SK-N-SH (cell line): Measurements from ENCODE around the gene SZT2. TPM values are rescaled to one million over a fixed set of nuclear protein-coding genes. Genes with fewer than 3 reads are reported as not detected.

Source experiments
- CTCF ChIA-PET: fragments of 300-600, 350-600 bp; formaldehyde crosslinking; extraction: SDS; loops from one replicate; lab custom pipeline; 2021; lab: Yijun Ruan, JAX
- POLR2A ChIA-PET: fragments of 350-600 bp; sonication (Branson Sonifier 250); formaldehyde crosslinking; extraction: SDS; loops from one replicate; lab custom pipeline; 2020; ENCODE audit warnings: antibody characterized with exemption, inconsistent platforms; lab: Yijun Ruan, JAX
- DNase-seq: peaks from one replicate; pipeline ENCODE4 v3.0.0; 2012
- H2AFZ ChIP-seq: fragments of 200-600 bp; sonication (generic); 2 replicates; pipeline ENCODE4 v1.8.1; 2016; ENCODE audit warnings: antibody characterized with exemption, mild to moderate bottlenecking, low read depth
- H3F3A ChIP-seq: fragments of 200-600 bp; sonication (generic); replicated peaks from 2 replicates; pipeline ENCODE3; 2016; ENCODE audit warnings: antibody characterized with exemption, mild to moderate bottlenecking; ENCODE audit not compliant: insufficient read depth
- H3K27ac ChIP-seq, 2 experiments: fragments of 200-500 bp in 1 of 2; fragments of 200-600 bp in 1 of 2; sonication (Bioruptor generic) in 1 of 2; sonication (generic), shearing (Covaris generic) in 1 of 2; 2 replicates each; pipeline versions ENCODE4 v1.5.1 to v1.6.1; 2014 to 2016; ENCODE audit warnings: low read depth in 2 of 2, inconsistent platforms in 1 of 2, low read length in 1 of 2, mild to moderate bottlenecking in 1 of 2, mixed read lengths in 1 of 2
- H3K27me3 ChIP-seq: fragments of 200-600 bp; sonication (generic), shearing (Covaris generic); 2 replicates; pipeline ENCODE4 v1.6.1; 2016; ENCODE audit warnings: mixed run types; ENCODE audit not compliant: insufficient read depth
- H3K36me3 ChIP-seq, 2 experiments: fragments of 200-500 bp in 1 of 2; fragments of 200-600 bp in 1 of 2; sonication (Bioruptor generic) in 1 of 2; sonication (generic) in 1 of 2; replicated peaks in 1 of 2; 2 replicates each; pipeline versions ENCODE3 to v1.5.1; 2014 to 2016; ENCODE audit warnings: low read length in 1 of 2, mild to moderate bottlenecking in 1 of 2; ENCODE audit not compliant: insufficient read depth in 2 of 2, control insufficient read depth in 1 of 2
- H3K4me1 ChIP-seq, 2 experiments: fragments of 200-500 bp in 1 of 2; fragments of 200-600 bp in 1 of 2; sonication (Bioruptor generic) in 1 of 2; sonication (generic), shearing (Covaris generic) in 1 of 2; 2 replicates each; pipeline versions ENCODE4 v1.5.1 to v1.6.1; 2014 to 2016; ENCODE audit warnings: low read depth in 1 of 2, low read length in 1 of 2, mixed run types in 1 of 2; ENCODE audit not compliant: insufficient read depth in 2 of 2, control insufficient read depth in 1 of 2
- H3K4me2 ChIP-seq: fragments of 200-600 bp; sonication (generic), shearing (Covaris generic); 2 replicates; pipeline ENCODE4 v1.6.1; 2017; ENCODE audit warnings: mixed run types
- H3K4me3 ChIP-seq, 2 experiments: fragments of 200-500 bp in 1 of 2; fragments of 200-600 bp in 1 of 2; sonication (Bioruptor generic) in 1 of 2; sonication (generic), shearing (Covaris generic) in 1 of 2; 2 replicates each; pipeline versions ENCODE4 v1.5.1 to v1.8.1; 2014 to 2016; ENCODE audit warnings: low read depth in 2 of 2, inconsistent platforms in 1 of 2, low read length in 1 of 2, mild to moderate bottlenecking in 1 of 2, mixed read lengths in 1 of 2, moderate library complexity in 1 of 2
- H3K79me2 ChIP-seq: fragments of 200-600 bp; sonication (generic); 2 replicates; pipeline ENCODE4 v1.8.1; 2017; ENCODE audit warnings: mild to moderate bottlenecking; ENCODE audit not compliant: insufficient read depth
- H3K9ac ChIP-seq: fragments of 200-600 bp; sonication (generic); 2 replicates; pipeline ENCODE4 v1.6.1; 2017; ENCODE audit warnings: mixed run types
- H3K9me2 ChIP-seq: fragments of 200-600 bp; sonication (generic); 2 replicates; pipeline ENCODE4 v1.6.1; 2017; ENCODE audit warnings: mixed run types
- H3K9me3 ChIP-seq: fragments of 200-600 bp; sonication (generic); 2 replicates; pipeline ENCODE4 v1.6.1; 2017; ENCODE audit warnings: mixed run types, mild to moderate bottlenecking, moderate library complexity
- H4K20me1 ChIP-seq: fragments of 200-600 bp; sonication (generic); 2 replicates; pipeline ENCODE4 v1.6.1; 2017; ENCODE audit warnings: mild to moderate bottlenecking, mixed run types; ENCODE audit not compliant: insufficient read depth
- CHD2 ChIP-seq: fragments of 150-350 bp; IDR thresholded peaks from 2 replicates; pipeline ENCODE4 v1.6.1; 2018; ENCODE audit warnings: low read length; ENCODE audit not compliant: partially characterized antibody
- ELF1 ChIP-seq: IDR thresholded peaks from 2 replicates; pipeline ENCODE4 v1.4.0; 2012
- EP300 ChIP-seq, 2 experiments: IDR thresholded peaks; 2 replicates each; pipeline versions ENCODE4 v1.4.0 to v1.6.1; 2012; ENCODE audit warnings: borderline replicate concordance in 1 of 2, low read depth in 1 of 2, low read length in 1 of 2
- FOXJ3 ChIP-seq: sonication (generic); formaldehyde crosslinking; IDR thresholded peaks from 2 replicates; pipeline ENCODE4 v1.5.1; 2020; ENCODE audit warnings: mild to moderate bottlenecking, missing genetic modification reagents
- FOXM1 ChIP-seq: IDR thresholded peaks from 2 replicates; pipeline ENCODE4 v1.4.0; 2012; ENCODE audit warnings: low read depth, mild to moderate bottlenecking
- GABPA ChIP-seq: IDR thresholded peaks from 2 replicates; pipeline ENCODE4 v1.4.0; 2012; ENCODE audit warnings: low read depth, mild to moderate bottlenecking
- GATA2 ChIP-seq: sonication (generic); formaldehyde crosslinking; IDR thresholded peaks from 2 replicates; pipeline ENCODE4 v1.5.0; 2020; ENCODE audit warnings: mild to moderate bottlenecking, missing genetic modification reagents
- JUND ChIP-seq: IDR thresholded peaks from 2 replicates; pipeline ENCODE4 v1.4.0; 2012
- MXI1 ChIP-seq: IDR thresholded peaks from 2 replicates; pipeline ENCODE4 v1.6.1; 2012; ENCODE audit warnings: mild to moderate bottlenecking, low read depth, low read length, improper control_type of control experiment
- NRF1 ChIP-seq: IDR thresholded peaks from 2 replicates; pipeline ENCODE4 v1.6.1; 2012; ENCODE audit warnings: low read depth, mild to moderate bottlenecking, low read length
- RAD21 ChIP-seq: IDR thresholded peaks from 2 replicates; pipeline ENCODE4 v1.6.1; 2012; ENCODE audit warnings: mild to moderate bottlenecking, low read length
- RXRA ChIP-seq: IDR thresholded peaks from 2 replicates; pipeline ENCODE4 v1.4.0; 2012; ENCODE audit warnings: low read depth, mild to moderate bottlenecking, borderline replicate concordance
- TAF1 ChIP-seq: IDR thresholded peaks from 2 replicates; pipeline ENCODE4 v1.6.1; 2012; ENCODE audit warnings: low read depth, mild to moderate bottlenecking, low read length, moderate library complexity, borderline replicate concordance
- TCF12 ChIP-seq: IDR thresholded peaks from 2 replicates; pipeline ENCODE4 v1.4.0; 2012
- TEAD4 ChIP-seq: IDR thresholded peaks from 2 replicates; pipeline ENCODE4 v1.4.0; 2012; ENCODE audit warnings: mild to moderate bottlenecking, borderline replicate concordance; ENCODE audit not compliant: insufficient read depth
- YY1 ChIP-seq: IDR thresholded peaks from 2 replicates; pipeline ENCODE4 v1.4.0; 2012; ENCODE audit warnings: low read depth, mild to moderate bottlenecking
- WGBS: methylation state at CpG from one replicate; pipeline ENCODE4 v1.1.6; 2017; ENCODE audit warnings: low lambda C conversion rate; 5-methylcytosine and 5-hydroxymethylcytosine counted together
- polyA plus RNA-seq, 3 experiments: library from polyadenylated mRNA; depleted of rRNA; stranded (reverse); fragments of >200 nt; gene quantifications; 2 replicates each; pipeline ENCODE4 v1.2.3, GENCODE V29; 2012
- small RNA-seq, 7 experiments: library from RNA; depleted of rRNA; stranded (forward); fragments of <200 nt; gene quantifications; one replicate each; pipeline ENCODE3, GENCODE V24; 2012
- TF ChIP-seq, protein P1 (sequence below): IDR thresholded peaks from 2 replicates; pipeline ENCODE4; 2012
- TF ChIP-seq, protein P2 (sequence below): IDR thresholded peaks from 2 replicates; pipeline ENCODE4 v1.6.1; 2012; ENCODE audit warnings: mild to moderate bottlenecking, low read depth, low read length, moderate library complexity
- TF ChIP-seq, protein P3 (sequence below): IDR thresholded peaks from 2 replicates; pipeline ENCODE4 v1.4.0; 2012; ENCODE audit warnings: low read depth, borderline replicate concordance
- TF ChIP-seq, protein P4 (sequence below): fragments of 150-350 bp; IDR thresholded peaks from 2 replicates; pipeline ENCODE4 v1.6.1; 2016; ENCODE audit warnings: mild to moderate bottlenecking, low read depth, low read length

Gene SZT2
- polyA plus RNA-seq, 1 of the 3 experiments (the other 2 are of a cell fraction), result 12.9 TPM

DNA sequence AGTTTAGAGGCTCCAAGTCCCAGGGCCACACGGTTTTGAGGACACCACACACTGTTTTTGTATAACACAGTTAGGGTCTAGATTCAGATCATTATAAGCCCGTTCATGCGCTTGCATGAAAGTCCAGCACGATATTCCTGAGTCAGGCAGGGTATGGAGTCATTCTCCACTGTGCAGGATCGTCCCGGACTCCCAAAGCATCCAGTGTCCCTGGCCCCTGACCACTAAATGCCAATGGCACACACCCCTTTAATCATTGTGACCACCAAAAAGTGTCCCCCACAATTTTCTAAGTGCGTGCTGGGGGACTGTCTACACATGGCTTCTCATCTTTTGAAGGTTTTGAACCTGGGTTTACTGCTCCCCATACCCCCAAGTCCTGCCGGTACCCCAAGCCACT lies 113.8 kb downstream of the SZT2 start:
- H3K4me2 ChIP-seq, result no peak overlapping the region
- no peak for DNase-seq
- no peaks in the 10 kb centered on the region for H3K9me2 ChIP-seq
- H3K9me3 ChIP-seq, result no peaks in the 10 kb centered on the region
- TF ChIP-seq GABPA (no peak), RAD21 (no peak), NRF1 (no peak), FOXJ3 (CRISPR knock-in tag) (no peak), YY1 (no peak), FOXM1 (no peak), EP300 (IDR thresholded peaks at IDR 0.05; ENCODE audit: borderline replicate concordance in 1 of 2, low read depth in 1 of 2, low read length in 1 of 2) (no peak), TCF12 (no peak), TAF1 (no peak), CHD2 (no peak), TEAD4 (no peak), RXRA (no peak), JUND (no peak), ELF1 (no peak), GATA2 (CRISPR knock-in tag) (no peak), MXI1 (no peak)
- TF ChIP-seq, protein P1, sequence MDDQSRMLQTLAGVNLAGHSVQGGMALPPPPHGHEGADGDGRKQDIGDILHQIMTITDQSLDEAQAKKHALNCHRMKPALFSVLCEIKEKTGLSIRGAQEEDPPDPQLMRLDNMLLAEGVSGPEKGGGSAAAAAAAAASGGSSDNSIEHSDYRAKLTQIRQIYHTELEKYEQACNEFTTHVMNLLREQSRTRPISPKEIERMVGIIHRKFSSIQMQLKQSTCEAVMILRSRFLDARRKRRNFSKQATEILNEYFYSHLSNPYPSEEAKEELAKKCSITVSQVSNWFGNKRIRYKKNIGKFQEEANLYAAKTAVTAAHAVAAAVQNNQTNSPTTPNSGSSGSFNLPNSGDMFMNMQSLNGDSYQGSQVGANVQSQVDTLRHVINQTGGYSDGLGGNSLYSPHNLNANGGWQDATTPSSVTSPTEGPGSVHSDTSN, result no peak
- TF ChIP-seq, protein P2, sequence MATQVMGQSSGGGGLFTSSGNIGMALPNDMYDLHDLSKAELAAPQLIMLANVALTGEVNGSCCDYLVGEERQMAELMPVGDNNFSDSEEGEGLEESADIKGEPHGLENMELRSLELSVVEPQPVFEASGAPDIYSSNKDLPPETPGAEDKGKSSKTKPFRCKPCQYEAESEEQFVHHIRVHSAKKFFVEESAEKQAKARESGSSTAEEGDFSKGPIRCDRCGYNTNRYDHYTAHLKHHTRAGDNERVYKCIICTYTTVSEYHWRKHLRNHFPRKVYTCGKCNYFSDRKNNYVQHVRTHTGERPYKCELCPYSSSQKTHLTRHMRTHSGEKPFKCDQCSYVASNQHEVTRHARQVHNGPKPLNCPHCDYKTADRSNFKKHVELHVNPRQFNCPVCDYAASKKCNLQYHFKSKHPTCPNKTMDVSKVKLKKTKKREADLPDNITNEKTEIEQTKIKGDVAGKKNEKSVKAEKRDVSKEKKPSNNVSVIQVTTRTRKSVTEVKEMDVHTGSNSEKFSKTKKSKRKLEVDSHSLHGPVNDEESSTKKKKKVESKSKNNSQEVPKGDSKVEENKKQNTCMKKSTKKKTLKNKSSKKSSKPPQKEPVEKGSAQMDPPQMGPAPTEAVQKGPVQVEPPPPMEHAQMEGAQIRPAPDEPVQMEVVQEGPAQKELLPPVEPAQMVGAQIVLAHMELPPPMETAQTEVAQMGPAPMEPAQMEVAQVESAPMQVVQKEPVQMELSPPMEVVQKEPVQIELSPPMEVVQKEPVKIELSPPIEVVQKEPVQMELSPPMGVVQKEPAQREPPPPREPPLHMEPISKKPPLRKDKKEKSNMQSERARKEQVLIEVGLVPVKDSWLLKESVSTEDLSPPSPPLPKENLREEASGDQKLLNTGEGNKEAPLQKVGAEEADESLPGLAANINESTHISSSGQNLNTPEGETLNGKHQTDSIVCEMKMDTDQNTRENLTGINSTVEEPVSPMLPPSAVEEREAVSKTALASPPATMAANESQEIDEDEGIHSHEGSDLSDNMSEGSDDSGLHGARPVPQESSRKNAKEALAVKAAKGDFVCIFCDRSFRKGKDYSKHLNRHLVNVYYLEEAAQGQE, result no peak
- TF ChIP-seq, protein P3, sequence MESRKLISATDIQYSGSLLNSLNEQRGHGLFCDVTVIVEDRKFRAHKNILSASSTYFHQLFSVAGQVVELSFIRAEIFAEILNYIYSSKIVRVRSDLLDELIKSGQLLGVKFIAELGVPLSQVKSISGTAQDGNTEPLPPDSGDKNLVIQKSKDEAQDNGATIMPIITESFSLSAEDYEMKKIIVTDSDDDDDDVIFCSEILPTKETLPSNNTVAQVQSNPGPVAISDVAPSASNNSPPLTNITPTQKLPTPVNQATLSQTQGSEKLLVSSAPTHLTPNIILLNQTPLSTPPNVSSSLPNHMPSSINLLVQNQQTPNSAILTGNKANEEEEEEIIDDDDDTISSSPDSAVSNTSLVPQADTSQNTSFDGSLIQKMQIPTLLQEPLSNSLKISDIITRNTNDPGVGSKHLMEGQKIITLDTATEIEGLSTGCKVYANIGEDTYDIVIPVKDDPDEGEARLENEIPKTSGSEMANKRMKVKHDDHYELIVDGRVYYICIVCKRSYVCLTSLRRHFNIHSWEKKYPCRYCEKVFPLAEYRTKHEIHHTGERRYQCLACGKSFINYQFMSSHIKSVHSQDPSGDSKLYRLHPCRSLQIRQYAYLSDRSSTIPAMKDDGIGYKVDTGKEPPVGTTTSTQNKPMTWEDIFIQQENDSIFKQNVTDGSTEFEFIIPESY, result no peak
- TF ChIP-seq, protein P4, sequence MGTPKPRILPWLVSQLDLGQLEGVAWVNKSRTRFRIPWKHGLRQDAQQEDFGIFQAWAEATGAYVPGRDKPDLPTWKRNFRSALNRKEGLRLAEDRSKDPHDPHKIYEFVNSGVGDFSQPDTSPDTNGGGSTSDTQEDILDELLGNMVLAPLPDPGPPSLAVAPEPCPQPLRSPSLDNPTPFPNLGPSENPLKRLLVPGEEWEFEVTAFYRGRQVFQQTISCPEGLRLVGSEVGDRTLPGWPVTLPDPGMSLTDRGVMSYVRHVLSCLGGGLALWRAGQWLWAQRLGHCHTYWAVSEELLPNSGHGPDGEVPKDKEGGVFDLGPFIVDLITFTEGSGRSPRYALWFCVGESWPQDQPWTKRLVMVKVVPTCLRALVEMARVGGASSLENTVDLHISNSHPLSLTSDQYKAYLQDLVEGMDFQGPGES, result no peak
- POLR2A ChIA-PET, result no interaction called here
- 68% methylated on average over 8 of the region's 8 CpGs for WGBS
- H3K4me1 ChIP-seq, result no peaks in the 10 kb centered on the region; a peak in 1 of 4 replicates
- H2AFZ ChIP-seq, result no peak overlapping the region
- no peaks in the 10 kb centered on the region for H3K79me2 ChIP-seq
- H3F3A ChIP-seq, result no peaks in the 10 kb centered on the region
- CTCF ChIA-PET, result no interaction called here
- no peak overlapping the region for H3K9ac ChIP-seq
- H3K27me3 ChIP-seq, result no peaks in the 10 kb centered on the region
- H3K36me3 ChIP-seq, result no peaks in the 10 kb centered on the region
- no peak overlapping the region for H3K4me3 ChIP-seq
- H4K20me1 ChIP-seq, result no peaks in the 10 kb centered on the region
- H3K27ac ChIP-seq, result no peak overlapping the region

Small RNAs within 50 kb of the gene (small RNA-seq; reads per million reads assigned to genes)
- gene MIR6735, result 0 reads per million in 7 experiments

Other genes starting within 250 kb of the SZT2 start
- gene EBNA1BP2, start 217.6 kb upstream of the SZT2 start, polyA plus RNA-seq (2012; rRNA removed), result 134 and 146 TPM in 2 replicates
- 0.36 and 0.60 TPM in 2 replicates for gene CFAP57, start 217.6 kb upstream of the SZT2 start, polyA plus RNA-seq (2012; rRNA removed)
- not detected in 2 replicates for gene TMEM125, start 119.9 kb upstream of the SZT2 start, polyA plus RNA-seq (2012; rRNA removed)
- gene C1orf210, start 104.3 kb upstream of the SZT2 start, polyA plus RNA-seq (2012; rRNA removed), result not detected in 2 replicates
- gene TIE1, start 88.9 kb upstream of the SZT2 start, polyA plus RNA-seq (2012; rRNA removed), result 0.81 and 1.6 TPM in 2 replicates
- not detected in 2 replicates for gene MPL, start 52.1 kb upstream of the SZT2 start, polyA plus RNA-seq (2012; rRNA removed)
- 56.1 and 82.7 TPM in 2 replicates for gene CDC20, start 30.9 kb upstream of the SZT2 start, polyA plus RNA-seq (2012; rRNA removed)
- gene ELOVL1, start 21.9 kb upstream of the SZT2 start, polyA plus RNA-seq (2012; rRNA removed), result 127 and 182 TPM in 2 replicates
- gene MED8, start 99 bp upstream of the SZT2 start, polyA plus RNA-seq (2012; rRNA removed), result 33.7 and 42.9 TPM in 2 replicates
- 6.8 and 11.1 TPM in 2 replicates for gene HYI, start 64.0 kb downstream of the SZT2 start, polyA plus RNA-seq (2012; rRNA removed)
- 67.6 and 72.7 TPM in 2 replicates for gene PTPRF, start 141.0 kb downstream of the SZT2 start, polyA plus RNA-seq (2012; rRNA removed)